TTC549 (cell line): ENCODE data around the gene RPS6KB1.
"Not testable (repeated sequence)": the region's sequence is repeated elsewhere in the genome, so short reads cannot be mapped to it uniquely, and the experiment has no call there.

Experiments
- FAIRE-seq: peaks from 2 replicates; lab custom pipeline; 2012; peaks lifted over from hg19 to GRCh38; lab: Jason Lieb, UNC

Gene RPS6KB1

DNA sequence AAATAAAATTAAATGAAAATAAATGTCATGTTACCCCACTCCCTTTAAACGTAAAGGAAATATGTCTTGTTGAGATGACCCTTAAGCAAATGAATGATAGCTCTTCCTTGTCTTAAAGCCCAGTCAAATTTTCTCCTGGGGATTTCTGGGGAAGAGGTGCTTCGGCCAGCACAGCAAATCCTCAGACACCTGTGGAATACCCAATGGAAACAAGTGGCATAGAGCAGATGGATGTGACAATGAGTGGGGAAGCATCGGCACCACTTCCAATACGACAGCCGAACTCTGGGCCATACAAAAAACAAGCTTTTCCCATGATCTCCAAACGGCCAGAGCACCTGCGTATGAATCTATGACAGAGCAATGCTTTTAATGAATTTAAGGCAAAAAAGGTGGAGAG is 53.5 kb downstream of the RPS6KB1 start:
- FAIRE-seq: not testable (repeated sequence)

DNA sequence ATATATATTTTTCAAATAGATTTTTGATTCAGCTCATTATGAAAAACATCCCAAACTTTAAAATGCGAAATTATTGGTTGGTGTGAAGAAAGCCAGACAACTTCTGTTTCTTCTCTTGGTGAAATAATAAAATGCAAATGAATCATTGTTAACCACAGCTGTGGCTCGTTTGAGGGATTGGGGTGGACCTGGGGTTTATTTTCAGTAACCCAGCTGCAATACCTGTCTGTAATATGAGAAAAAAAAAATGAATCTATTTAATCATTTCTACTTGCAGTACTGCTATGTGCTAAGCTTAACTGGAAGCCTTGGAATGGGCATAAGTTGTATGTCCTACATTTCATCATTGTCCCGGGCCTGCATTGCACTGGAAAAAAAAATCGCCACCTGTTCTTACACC is 54.4 kb downstream of the RPS6KB1 start:
- not testable (repeated sequence) for FAIRE-seq

DNA sequence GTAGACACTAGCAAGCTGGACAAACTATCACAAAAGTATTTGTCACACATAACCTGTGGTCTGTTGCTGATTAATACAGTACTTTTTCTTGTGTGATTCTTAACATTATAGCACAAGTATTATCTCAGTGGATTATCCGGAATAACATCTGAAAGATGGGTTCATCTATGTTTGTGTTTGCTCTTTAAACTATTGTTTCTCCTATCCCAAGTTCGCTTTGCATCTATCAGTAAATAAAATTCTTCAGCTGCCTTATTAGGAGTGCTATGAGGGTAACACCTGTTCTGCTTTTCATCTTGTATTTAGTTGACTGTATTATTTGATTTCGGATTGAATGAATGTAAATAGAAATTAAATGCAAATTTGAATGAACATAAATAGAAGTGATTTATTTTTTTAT is 57.1 kb downstream of the RPS6KB1 start:
- no peak for FAIRE-seq

DNA sequence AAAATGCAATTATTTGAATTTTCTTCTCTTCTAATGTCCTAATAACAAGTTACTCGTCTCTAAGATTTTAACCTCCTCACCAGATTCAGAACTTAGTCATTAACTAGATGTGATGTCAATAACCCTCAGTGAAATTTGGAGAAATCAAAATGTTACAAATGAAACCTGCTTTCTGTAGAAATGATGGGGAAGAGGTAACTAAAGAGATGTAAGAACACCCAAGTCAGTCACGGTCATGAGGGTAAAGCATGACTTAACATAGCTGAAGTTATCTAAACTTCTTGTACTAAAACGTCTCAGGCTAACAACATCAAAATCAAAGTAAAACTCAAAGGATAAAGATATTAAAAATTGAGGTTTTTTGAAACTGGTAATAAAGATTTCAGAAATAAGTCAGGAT is 61.9 kb downstream of the RPS6KB1 start:
- FAIRE-seq: no peak

DNA sequence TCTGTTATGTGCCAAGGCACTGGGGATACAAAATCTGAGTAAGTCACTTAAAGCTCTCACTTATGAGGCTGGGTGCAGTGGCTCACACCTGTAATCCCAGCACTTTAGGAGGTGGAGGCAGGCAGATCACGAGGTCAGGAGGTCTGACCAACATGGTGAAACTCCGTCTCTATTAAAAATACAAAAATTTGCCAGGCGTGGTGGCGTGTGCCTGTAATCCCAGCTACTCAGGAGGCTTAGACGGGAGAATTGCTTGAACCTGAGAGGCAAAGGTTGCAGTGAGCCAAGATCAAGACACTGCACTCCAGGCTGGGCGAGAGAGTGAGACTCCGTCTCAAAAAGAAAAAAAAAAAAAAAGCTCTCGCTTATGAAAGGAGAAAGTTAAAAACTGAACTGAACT is 66.7 kb downstream of the RPS6KB1 start:
- not testable (repeated sequence) for FAIRE-seq

DNA sequence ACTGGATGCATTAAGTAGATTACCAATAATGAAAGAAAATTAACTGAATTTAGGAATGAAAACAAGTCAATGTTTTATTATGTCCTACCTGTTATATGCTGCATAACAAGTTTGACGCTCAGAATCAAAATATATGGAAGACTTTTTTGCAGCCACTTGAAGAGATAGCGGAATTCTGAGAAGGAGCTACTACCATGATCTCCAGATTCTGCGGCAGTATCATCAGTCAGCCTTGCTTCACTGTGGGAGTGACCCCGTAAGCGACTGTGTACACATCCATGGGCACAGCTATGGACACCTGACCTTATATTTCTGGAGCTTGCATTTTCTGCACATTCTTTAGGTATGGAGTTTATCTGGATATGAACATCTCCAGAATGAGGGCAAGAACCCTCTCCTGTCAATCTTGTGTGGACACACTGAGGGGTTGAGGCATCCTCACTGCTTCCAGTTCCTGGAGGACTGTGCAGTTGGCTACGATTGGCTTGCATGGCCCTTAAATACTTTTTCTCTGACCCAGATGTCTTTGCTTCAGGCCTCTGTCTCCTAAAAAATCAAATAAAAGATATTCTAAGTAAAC is 69.9 kb downstream of the RPS6KB1 start:
- no peak for FAIRE-seq

DNA sequence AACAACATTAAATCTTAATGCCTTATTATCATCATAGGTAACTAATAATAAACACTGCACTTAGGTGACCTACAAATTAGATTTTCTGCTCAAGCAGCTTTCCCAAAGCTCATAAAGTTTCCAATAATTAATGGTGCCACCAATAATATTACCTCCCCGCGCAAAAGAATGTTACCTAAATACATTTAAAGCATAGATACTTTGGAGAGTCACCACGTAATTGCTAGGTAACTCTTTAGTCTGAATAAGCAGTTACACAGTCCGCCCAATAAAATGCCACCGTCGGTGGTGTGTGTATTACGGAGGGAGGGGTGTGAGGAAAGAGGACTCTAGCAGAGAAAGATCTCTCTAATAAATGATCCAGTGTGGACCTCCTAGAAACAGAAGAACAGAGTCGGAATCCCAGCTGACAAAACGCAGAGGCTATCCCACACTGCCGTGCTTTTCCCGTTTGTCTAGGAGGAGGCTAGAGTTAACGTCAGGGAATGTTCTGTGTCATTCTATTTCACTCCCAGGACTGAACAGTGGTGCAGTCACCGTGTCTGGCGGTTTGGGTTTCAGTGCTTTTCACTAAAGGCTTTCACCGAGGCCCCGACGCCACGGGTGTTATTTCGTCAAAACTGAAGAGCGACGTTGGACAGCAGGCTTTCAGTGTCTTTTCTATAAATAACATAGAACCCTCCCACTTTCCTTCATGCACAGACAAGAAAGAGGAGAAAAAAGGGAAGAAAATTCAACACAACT is 71.0 kb downstream of the RPS6KB1 start:
- FAIRE-seq: no peak

DNA sequence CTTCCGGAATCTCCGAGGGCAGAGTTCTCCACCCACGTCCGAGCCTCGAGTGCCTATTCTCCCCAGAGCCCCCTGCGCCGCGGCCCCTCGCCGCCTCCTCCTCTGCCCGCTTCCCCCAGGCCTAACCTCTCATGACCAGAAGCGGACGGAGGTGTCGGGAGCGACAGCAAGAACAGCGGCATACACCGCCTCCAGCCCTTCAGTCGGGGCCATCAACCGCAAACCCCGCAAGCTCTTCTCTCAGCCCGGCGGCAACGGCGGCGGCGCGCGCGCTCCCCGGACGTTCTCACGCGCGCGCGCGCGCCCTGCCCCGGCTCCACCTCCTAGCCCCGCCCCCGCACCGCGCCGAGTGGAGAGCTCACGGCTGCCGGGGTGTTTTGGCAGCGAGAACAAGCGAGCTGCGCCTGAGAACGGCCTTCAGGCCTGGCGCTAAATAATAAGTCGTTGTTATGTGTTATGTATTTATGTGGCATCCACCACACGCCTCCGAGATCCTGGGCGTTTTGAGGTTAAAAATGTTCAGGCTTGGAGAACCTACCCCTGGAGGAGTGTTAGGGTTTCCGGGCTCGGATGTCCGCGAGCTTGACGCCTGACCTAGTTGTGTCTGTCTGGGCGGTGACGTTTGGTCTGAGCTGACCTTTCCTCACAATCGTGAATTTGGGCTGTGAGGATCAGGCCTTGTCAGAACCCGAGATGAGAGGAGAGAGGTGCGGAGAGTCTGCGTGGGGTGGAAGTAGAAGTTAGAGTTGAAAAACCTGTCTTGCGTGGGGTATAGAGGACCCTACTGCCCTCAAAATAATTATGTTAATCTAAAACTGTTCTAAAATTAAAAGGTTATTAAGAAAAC is 71.8 kb downstream of the RPS6KB1 start, which contains the start of gene RNFT1:
Gene RNFT1, minus strand, starts transcription at position 259 of the 847 bp plus-strand sequence. Its CDS starts 77 bp downstream, at position 182.
- no peak for FAIRE-seq

DNA sequence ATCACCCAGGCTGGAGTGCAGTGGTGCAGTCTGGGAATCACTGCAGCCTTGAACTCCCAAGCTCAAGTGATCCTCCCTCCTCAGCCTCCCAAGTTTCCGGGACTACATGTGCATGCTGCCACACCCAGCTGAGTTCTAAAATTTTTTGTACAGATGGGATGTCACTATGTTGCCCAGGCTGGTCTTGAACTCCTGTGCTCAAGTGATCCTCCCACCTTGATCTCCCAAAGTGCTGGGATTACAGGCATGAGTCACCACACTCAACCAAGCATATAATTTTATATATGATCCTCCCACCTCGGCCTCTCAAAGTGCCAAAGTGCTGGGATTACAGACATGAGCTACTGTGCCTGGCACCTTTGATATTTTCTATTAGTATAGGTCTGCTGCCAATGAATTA is 78.8 kb downstream of the RPS6KB1 start:
- not testable (repeated sequence) for FAIRE-seq

DNA sequence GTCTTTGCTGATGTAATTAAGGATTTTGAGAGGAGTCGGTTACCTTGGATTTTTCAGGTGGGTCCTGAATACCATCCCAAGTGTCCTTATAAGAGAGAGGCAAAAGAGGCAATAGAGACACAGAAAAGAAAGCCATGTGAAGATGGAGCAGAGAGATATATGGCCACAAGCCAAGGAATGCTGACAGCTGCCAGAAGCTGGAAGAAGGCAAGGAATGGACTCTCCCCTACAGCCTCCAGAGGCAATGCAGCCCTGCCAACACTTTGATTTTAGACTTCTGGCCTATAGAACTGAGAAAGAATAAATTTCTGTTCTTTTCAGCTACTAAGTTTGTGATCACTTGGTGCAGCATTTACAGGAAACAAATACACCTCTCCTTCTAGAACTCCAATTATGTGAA is 79.9 kb downstream of the RPS6KB1 start:
- no peak for FAIRE-seq

DNA sequence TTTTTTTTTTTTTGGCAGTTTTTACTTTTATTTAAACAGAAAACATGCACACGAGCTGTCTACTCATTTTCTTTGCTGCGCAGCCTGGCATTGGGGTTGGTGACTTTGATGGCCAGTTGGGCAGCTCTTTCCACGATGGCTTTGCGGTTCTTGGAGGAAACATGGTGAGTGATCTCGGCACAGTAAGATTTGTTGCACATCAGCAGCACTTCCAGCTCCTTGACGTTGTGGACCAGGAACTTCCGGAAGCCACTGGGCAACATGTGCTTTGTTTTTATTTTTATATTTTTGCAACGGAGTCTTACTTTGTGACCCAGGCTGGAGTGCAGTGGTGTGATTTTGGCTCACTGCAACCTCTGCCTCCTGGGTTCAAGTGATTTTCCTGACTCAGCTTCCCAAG is 80.6 kb downstream of the RPS6KB1 start:
- FAIRE-seq: not testable (repeated sequence)

DNA sequence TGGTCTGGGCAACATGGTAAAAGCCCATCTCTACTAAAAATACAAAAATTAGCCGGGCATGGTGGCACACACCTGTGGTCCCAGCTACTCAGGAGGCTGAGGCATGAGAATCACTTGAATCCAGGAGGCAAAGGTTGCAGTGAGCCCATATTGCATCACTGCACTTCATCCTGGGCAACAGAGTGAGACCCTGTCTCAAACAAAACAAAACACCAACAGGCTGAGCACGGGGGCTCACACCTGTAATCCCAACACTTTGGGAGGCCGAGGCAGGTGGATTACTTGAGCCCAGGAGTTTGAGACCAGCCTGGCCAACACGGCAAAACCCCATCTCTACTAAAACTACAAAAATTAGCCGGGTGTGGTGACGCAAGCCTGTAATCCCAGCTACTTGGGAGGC is 82.2 kb downstream of the RPS6KB1 start:
- not testable (repeated sequence) for FAIRE-seq

DNA sequence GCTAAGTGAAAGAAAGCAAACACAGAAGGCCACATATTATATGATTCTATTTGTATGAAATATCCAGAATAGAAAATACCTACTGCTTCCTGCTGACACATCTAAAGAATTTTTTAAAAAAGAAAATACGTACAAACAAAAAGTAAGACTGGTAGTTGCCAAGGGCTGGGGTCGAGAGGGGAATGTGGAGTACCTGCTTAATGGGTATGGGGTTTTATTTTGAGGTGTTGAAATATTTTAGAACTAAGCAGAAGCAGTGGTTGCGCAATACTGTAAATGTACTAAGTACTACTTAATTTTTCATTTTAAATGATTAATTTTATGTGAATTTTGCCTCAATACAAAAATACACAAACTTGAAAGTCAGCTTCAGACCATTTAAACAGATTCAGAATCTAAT is 103.7 kb downstream of the RPS6KB1 start:
- FAIRE-seq: not testable (repeated sequence)
